ENCODE measurements around the gene SPTBN5. TPM values are rescaled to one million over a fixed set of nuclear protein-coding genes. Genes with fewer than 3 reads are reported as not detected.

Gene SPTBN5
- total RNA-seq, 1 donor from 2014 or later, result 3.2 TPM

DNA sequence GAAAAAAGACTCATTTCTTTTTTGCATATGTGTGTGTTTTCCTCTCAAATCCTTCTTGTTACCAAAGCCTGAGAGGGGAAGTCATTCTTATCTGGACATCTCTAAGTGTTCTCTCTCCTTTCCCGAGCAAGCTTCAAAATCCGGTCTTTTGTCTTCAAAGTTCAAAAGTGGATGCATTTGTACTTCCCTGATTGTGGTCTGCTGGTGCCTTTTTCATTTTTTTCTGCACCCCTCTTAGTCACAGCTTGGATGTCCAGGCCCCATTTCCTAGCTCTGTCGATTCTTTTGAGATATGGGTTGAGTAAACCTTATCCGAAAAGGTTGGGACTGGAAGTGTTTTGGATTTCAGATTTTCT, 43.7 kb upstream of the SPTBN5 start:
- H3K27ac Mint-ChIP-seq (ENCODE audit: unreplicated experiment), result peak overlapping the region; percentile 81
- no peak overlapping the region for H3K4me3 Mint-ChIP-seq (ENCODE audit: unreplicated experiment)
- H3K4me1 Mint-ChIP-seq (ENCODE audit: unreplicated experiment), result peaks cover 73% of the 10 kb centered on the region
- no peaks in the 10 kb centered on the region for H3K27me3 Mint-ChIP-seq (ENCODE audit: unreplicated experiment)
- no peaks in the 10 kb centered on the region for H3K9me3 Mint-ChIP-seq (ENCODE audit: unreplicated experiment)
- TF ChIP-seq, protein P1, sequence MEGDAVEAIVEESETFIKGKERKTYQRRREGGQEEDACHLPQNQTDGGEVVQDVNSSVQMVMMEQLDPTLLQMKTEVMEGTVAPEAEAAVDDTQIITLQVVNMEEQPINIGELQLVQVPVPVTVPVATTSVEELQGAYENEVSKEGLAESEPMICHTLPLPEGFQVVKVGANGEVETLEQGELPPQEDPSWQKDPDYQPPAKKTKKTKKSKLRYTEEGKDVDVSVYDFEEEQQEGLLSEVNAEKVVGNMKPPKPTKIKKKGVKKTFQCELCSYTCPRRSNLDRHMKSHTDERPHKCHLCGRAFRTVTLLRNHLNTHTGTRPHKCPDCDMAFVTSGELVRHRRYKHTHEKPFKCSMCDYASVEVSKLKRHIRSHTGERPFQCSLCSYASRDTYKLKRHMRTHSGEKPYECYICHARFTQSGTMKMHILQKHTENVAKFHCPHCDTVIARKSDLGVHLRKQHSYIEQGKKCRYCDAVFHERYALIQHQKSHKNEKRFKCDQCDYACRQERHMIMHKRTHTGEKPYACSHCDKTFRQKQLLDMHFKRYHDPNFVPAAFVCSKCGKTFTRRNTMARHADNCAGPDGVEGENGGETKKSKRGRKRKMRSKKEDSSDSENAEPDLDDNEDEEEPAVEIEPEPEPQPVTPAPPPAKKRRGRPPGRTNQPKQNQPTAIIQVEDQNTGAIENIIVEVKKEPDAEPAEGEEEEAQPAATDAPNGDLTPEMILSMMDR (IDR thresholded peaks at IDR 0.05), result no peak
- DNase-seq (ENCODE audit: extremely low spot score, unreplicated experiment), result no peak
- peaks cover 9% of the 10 kb centered on the region for H3K36me3 Mint-ChIP-seq (ENCODE audit: unreplicated experiment)

DNA sequence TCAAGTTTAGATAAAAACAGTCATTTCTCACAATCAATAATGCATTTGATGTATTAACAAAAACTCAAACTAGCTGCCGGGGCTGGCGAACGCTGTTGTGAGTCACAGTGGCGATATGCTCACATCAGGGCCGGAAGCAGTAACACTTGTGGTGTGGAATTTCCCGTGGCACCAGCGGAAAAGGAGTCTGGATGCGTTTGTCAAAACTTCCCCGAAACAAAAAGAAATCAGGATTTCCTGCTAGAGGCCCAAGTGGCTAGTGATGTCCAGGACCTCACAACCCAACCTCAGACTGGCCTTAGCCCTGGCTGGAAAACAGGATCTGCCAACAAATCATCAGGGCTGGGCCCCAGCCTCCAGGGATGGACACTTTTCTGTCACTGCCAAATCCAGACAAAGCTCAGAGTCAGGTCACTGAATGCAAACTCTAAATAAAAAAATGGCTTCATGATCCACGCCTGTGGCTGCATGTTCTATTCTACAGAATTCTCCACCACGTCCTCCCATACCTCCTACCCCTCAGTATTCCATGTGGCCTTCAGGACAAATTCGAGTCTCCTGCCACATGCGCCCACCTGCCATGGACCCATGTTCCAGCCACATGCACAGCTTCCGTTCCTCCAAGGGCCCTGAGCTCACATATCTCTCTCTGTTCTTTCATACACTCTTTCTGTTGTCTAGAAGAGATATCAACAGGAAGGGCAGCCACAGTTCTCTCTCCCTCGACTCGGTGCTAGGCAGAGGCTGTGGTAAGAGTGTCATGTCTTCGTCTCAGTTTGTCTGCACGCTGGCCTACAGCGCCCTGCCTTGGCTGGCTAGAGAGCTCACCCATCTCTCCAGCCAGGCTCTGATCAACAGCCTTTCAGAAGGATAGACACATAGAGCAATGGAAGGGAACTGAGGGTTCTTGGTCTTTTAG, 43.1 kb upstream of the SPTBN5 start:
- TF ChIP-seq, protein P1 (IDR thresholded peaks at IDR 0.05), result no peak
- Mint-ChIP-seq H3K36me3 (ENCODE audit: unreplicated experiment) (peaks cover 9% of the 10 kb centered on the region), H3K27me3 (ENCODE audit: unreplicated experiment) (no peaks in the 10 kb centered on the region), H3K9me3 (ENCODE audit: unreplicated experiment) (no peaks in the 10 kb centered on the region), H3K4me3 (ENCODE audit: unreplicated experiment) (no peak overlapping the region), H3K27ac (ENCODE audit: unreplicated experiment) (peak overlapping the region; percentile 81), H3K4me1 (ENCODE audit: unreplicated experiment) (peaks cover 72% of the 10 kb centered on the region)
- DNase-seq (ENCODE audit: extremely low spot score, unreplicated experiment), result no peak

DNA sequence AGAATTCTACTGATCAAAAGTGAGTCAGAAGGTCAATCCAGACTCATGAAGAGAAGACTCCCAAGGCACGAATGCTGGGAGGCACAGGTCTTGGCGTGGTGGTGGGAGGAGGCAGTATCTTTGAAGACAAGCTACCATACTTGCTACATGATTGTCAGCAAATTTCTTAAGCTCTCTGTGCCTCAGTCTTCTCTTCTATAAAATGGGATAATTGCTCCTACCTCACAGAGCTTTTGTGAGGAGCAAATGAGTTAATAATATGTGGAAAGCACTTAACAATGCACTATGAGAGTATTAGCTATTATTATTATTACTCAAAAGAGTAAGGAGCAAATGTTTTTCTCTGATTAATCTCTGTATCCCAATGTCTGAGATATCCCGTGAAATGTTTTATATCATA, 42.3 kb upstream of the SPTBN5 start:
- TF ChIP-seq, protein P1 (IDR thresholded peaks at IDR 0.05), result no peak
- H3K4me3 Mint-ChIP-seq (ENCODE audit: unreplicated experiment), result no peak overlapping the region
- no peaks in the 10 kb centered on the region for H3K9me3 Mint-ChIP-seq (ENCODE audit: unreplicated experiment)
- H3K27ac Mint-ChIP-seq (ENCODE audit: unreplicated experiment), result peak overlapping the region; percentile 84
- peaks cover 9% of the 10 kb centered on the region for H3K36me3 Mint-ChIP-seq (ENCODE audit: unreplicated experiment)
- DNase-seq (ENCODE audit: extremely low spot score, unreplicated experiment), result no peak
- peaks cover 64% of the 10 kb centered on the region for H3K4me1 Mint-ChIP-seq (ENCODE audit: unreplicated experiment)
- H3K27me3 Mint-ChIP-seq (ENCODE audit: unreplicated experiment), result no peaks in the 10 kb centered on the region

DNA sequence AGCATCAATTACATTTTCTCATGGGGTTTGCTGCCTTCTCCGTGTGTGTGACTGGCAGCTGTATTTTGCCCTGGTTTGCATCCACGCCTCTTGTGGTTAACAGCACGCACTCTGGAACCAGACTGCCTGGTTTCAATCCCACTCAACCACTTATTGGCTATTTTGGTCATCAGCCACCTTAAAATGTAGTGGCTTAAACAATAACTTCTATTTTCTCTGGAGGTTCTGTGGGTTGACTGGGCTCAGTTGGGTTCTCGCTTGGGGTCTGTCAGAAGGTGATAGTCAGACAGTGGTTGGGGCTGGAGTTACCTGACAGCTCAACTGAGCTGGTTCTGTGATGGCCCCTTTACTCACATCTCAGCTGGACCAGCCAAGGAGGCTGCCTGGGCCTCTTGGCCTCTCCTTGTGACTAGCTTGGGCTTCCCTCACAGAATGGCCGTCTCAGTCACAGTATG, 41.7 kb upstream of the SPTBN5 start:
- Mint-ChIP-seq H3K9me3 (ENCODE audit: unreplicated experiment) (no peaks in the 10 kb centered on the region), H3K36me3 (ENCODE audit: unreplicated experiment) (peaks cover 9% of the 10 kb centered on the region), H3K4me3 (ENCODE audit: unreplicated experiment) (no peak overlapping the region), H3K27me3 (ENCODE audit: unreplicated experiment) (no peaks in the 10 kb centered on the region), H3K27ac (ENCODE audit: unreplicated experiment) (peak overlapping the region; percentile 84), H3K4me1 (ENCODE audit: unreplicated experiment) (peaks cover 61% of the 10 kb centered on the region)
- TF ChIP-seq, protein P1 (IDR thresholded peaks at IDR 0.05), result no peak
- no peak for DNase-seq (ENCODE audit: extremely low spot score, unreplicated experiment)

DNA sequence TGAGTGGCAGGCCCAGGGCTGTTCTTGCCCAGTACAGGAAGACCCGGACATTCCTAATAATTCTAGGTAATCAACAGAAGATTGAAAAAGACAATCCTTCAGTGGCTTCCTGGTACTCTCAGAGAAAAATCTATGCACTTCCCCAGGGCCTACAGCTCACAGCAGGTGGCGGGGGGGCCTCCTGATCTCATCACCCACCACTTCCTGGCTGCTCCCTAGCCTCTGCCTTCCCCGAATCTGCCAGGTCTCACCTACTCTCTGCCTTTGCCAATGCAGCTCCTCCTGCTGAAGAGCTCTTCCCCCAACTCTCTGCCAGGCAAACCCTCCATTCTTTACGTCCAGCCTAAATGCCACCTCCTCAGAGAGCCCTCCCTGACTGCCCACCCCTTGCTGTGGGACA, 41.0 kb upstream of the SPTBN5 start:
- H3K4me3 Mint-ChIP-seq (ENCODE audit: unreplicated experiment), result no peak overlapping the region
- TF ChIP-seq, protein P1 (IDR thresholded peaks at IDR 0.05), result no peak
- H3K9me3 Mint-ChIP-seq (ENCODE audit: unreplicated experiment), result no peaks in the 10 kb centered on the region
- no peak for DNase-seq (ENCODE audit: extremely low spot score, unreplicated experiment)
- no peaks in the 10 kb centered on the region for H3K27me3 Mint-ChIP-seq (ENCODE audit: unreplicated experiment)
- peaks cover 62% of the 10 kb centered on the region for H3K4me1 Mint-ChIP-seq (ENCODE audit: unreplicated experiment)
- H3K36me3 Mint-ChIP-seq (ENCODE audit: unreplicated experiment), result peaks cover 9% of the 10 kb centered on the region
- peak overlapping the region; percentile 84 for H3K27ac Mint-ChIP-seq (ENCODE audit: unreplicated experiment)
